NT2/D1 (cell line): ENCODE data around the gene FRK.

Experiments
- SUZ12 ChIP-seq: IDR thresholded peaks from 2 replicates; pipeline ENCODE4 v1.6.1; 2011; ENCODE audit not compliant: insufficient read length, insufficient read depth; ENCODE audit errors: extremely low read depth
- YY1 ChIP-seq: IDR thresholded peaks from 2 replicates; pipeline ENCODE4 v1.6.1; 2011; ENCODE audit not compliant: insufficient read length, insufficient read depth
- ZNF274 ChIP-seq: IDR thresholded peaks from 2 replicates; pipeline ENCODE4 v1.6.1; 2011; ENCODE audit warnings: mild to moderate bottlenecking, low read depth, low read length

GRCh38 chr6:116070101-116070500, 9.4 kb upstream of the FRK start:
- TF ChIP-seq SUZ12 (no peak), YY1 (no peak), ZNF274 (no peak)
